ENCODE data around the gene UBALD2. TPM values are rescaled to one million over a fixed set of nuclear protein-coding genes. Genes with fewer than 3 reads are reported as not detected.
"Not testable (repeated sequence)": the region's sequence is repeated elsewhere in the genome, so short reads cannot be mapped to it uniquely, and the experiment has no call there.

Gene UBALD2
- total and polyA plus RNA-seq, 7 donors: 55.2 to 414 (median 135) TPM

DNA sequence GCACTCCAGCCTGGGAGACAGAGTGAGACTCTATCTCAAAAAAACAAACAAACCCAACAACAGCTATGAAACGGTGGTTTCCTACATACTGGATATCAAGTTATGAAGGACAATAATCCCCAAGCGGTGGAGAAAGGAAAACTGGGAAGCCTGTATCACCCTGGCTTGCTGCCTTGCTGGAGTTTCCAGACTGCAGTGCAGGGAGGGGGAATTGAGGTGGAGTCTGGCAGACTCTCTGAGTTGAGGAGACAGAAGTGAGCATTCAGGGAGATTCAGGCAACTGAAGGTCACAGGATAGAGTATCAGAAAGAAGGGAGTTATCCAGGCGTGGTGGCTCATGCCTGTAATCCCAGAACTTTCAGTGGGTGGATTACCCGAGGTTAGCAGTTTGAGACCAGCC, 31.0 kb downstream of the UBALD2 start:
- Histone ChIP-seq H3K9me3 (no peaks in the 10 kb centered on the region), H3K4me3 (no peak overlapping the region), H3K27me3 (ENCODE audit: insufficient read depth in 3 of 3, low read length in 2 of 3) (no peaks in the 10 kb centered on the region), H3K36me3 (ENCODE audit: insufficient read depth in 1 of 2, low read depth in 1 of 2) (peaks cover 0 to 12% of the 10 kb centered on the region in 2 donors), H3K4me1 (no peaks in the 10 kb centered on the region), H3K27ac (no peak overlapping the region)
- TF ChIP-seq, protein P1, sequence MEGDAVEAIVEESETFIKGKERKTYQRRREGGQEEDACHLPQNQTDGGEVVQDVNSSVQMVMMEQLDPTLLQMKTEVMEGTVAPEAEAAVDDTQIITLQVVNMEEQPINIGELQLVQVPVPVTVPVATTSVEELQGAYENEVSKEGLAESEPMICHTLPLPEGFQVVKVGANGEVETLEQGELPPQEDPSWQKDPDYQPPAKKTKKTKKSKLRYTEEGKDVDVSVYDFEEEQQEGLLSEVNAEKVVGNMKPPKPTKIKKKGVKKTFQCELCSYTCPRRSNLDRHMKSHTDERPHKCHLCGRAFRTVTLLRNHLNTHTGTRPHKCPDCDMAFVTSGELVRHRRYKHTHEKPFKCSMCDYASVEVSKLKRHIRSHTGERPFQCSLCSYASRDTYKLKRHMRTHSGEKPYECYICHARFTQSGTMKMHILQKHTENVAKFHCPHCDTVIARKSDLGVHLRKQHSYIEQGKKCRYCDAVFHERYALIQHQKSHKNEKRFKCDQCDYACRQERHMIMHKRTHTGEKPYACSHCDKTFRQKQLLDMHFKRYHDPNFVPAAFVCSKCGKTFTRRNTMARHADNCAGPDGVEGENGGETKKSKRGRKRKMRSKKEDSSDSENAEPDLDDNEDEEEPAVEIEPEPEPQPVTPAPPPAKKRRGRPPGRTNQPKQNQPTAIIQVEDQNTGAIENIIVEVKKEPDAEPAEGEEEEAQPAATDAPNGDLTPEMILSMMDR (IDR thresholded peaks at IDR 0.05): no peak
- DNase-seq: no peak
- ATAC-seq: no peak
- intact Hi-C loops (cut with DNase I): loop anchor here (2.0 to 10.0 kb wide), 4 partner anchors 19 to 381 kb away; no protein-coding TSS in a partner anchor
- WGBS, 3 donors: 31 to 41% (median 33%) methylated on average over 4 of the region's 4 CpGs

DNA sequence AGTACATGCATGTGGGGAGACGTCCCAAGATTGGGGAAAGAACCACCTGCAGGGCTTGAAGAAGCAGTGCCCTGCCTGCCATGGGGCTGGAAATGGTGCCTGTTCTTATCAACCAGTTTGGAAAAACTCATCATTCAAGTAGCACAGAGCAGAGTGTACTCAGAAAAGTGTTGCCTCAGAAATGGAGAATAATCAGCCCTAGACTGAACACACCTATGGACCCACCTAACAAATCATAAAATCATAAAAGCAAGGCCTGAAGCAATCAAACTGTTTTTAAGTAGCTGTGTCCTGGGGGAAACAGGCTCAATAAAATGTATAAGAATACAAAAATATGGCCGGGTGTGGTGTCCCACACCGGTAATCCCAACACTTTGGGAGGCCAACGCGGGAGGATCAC, 31.7 kb downstream of the UBALD2 start:
- Histone ChIP-seq H3K4me1 (no peaks in the 10 kb centered on the region), H3K4me3 (no peak overlapping the region), H3K27me3 (ENCODE audit: insufficient read depth in 3 of 3, low read length in 2 of 3) (no peaks in the 10 kb centered on the region), H3K27ac (no peak overlapping the region), H3K36me3 (ENCODE audit: insufficient read depth in 1 of 2, low read depth in 1 of 2) (peaks cover 0 to 8% of the 10 kb centered on the region in 2 donors), H3K9me3 (no peaks in the 10 kb centered on the region)
- DNase-seq: no peak
- 92 to 97% (median 93%) methylated on average over 5 of the region's 5 CpGs for WGBS, 3 donors
- ATAC-seq: no peak
- intact Hi-C loops (cut with DNase I): loop anchor here (2.0 to 10.0 kb wide), 4 partner anchors 20 to 382 kb away; no protein-coding TSS in a partner anchor
- TF ChIP-seq, protein P1 (IDR thresholded peaks at IDR 0.05): no peak

DNA sequence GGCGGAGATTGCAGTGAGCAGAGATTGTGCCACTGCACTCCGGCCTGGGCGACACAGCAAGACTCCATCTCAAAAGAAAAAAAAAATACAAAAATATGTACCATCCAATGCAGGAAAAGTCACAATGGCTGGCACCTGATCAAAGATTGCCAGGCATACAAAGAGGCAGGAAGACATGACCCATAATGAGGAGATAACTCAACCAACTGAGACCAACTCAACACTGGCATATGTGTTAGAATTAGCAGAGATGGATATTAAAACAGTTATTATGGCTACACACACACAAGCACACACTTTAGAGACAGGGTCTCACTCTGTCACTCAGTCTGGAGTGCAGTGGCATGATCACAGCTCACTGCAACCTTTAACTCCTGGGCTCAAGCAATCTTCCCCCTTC, 32.3 kb downstream of the UBALD2 start:
- Histone ChIP-seq H3K36me3 (ENCODE audit: insufficient read depth in 1 of 2, low read depth in 1 of 2) (peaks cover 0 to 8% of the 10 kb centered on the region in 2 donors), H3K4me3 (no peak overlapping the region), H3K27ac (no peak overlapping the region), H3K4me1 (no peaks in the 10 kb centered on the region), H3K27me3 (ENCODE audit: insufficient read depth in 3 of 3, low read length in 2 of 3) (no peaks in the 10 kb centered on the region), H3K9me3 (no peaks in the 10 kb centered on the region)
- intact Hi-C loops (cut with DNase I): loop anchor here (2.0 to 10.0 kb wide), 4 partner anchors 21 to 383 kb away; no protein-coding TSS in a partner anchor
- DNase-seq (no peak), ATAC-seq (no peak)
- WGBS, 3 donors: 96 to 100% (median 97%) methylated on average over 3 of the region's 3 CpGs
- TF ChIP-seq, protein P1 (IDR thresholded peaks at IDR 0.05): no peak

DNA sequence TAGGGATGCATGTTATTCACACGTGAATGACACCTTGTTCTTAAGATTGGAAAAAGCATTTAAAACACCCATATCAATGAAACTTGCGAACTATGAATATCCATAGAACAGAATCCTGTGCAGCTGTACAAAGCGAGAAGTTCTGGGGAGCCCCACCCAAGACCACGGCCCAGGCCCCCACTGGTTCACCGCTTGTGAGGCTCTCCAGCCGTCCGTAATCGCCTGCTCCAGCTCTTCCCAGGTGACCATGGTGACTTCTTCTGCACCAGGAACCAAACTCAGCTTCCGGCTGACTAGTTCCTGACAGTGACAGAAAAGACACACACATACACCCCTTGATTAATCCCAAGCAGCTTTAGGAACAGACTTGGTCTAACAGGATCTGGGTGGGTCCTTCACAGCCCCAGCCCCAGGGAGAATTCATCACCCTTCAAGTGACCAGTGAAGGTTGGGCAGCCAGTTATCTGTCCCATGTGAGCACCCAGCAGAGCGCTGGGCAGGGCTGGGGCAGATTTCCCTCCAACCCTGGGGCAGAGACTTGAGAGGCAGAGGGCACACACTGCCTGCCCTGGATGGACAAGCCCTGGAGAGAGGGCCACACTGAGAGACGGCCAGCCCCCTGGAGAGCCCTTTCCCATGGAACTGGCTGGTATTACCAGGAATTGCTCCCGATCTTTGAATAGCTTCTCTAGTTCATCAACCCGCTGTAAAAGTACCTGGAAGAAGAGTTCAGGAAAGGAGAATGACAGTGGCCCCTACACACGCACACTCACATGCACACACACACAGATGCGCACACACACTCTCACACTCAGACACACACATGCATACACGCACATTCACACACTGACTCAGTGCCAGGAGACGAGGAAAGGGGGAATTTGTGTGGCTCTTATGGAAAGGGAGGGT, 39.3 kb downstream of the UBALD2 start:
- intact Hi-C loops (cut with DNase I): loop anchor here (5.0 to 10.0 kb wide), 4 partner anchors 93 to 292 kb away; partner anchors contain the start of gene RHBDF2 (in 1 of the 2)
- Histone ChIP-seq H3K27ac (no peak overlapping the region), H3K9me3 (no peaks in the 10 kb centered on the region), H3K36me3 (ENCODE audit: insufficient read depth in 1 of 2, low read depth in 1 of 2) (peaks cover 0 to 21% of the 10 kb centered on the region in 2 donors), H3K27me3 (ENCODE audit: insufficient read depth in 3 of 3, low read length in 2 of 3) (no peaks in the 10 kb centered on the region), H3K4me1 (no peaks in the 10 kb centered on the region), H3K4me3 (no peak overlapping the region)
- ATAC-seq: no peak
- TF ChIP-seq, protein P1 (IDR thresholded peaks at IDR 0.05): no peak
- no peak for DNase-seq
- WGBS, 3 donors: 83 to 85% (median 83%) methylated on average over 17 of the region's 17 CpGs

DNA sequence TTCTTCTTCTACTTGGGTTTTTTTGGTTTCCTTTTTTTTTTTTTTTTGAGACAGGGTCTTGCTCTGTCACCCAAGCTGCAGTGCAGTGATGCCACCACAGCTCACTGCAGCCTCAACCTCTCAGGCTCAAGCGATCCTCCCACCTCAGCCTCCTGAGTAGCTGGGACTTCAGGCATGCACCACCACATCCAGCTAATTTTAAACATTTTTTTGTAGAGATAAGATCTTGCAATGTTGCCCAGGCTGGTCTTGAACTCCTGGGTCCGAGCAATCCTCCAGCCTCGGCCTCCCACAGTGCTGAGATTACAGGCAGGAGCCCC, 39.9 kb downstream of the UBALD2 start:
- H3K27me3 ChIP-seq (ENCODE audit: insufficient read depth in 3 of 3, low read length in 2 of 3); H3K9me3 ChIP-seq; ATAC-seq; H3K4me3 ChIP-seq; H3K27ac ChIP-seq; H3K4me1 ChIP-seq; DNase-seq: not testable (repeated sequence)
- intact Hi-C loops (cut with DNase I): loop anchor here in 1 of 2 donors (10.0 kb wide), 1 partner anchor 200 kb away; the partner anchor contains the start of gene RHBDF2
- H3K36me3 ChIP-seq (ENCODE audit: insufficient read depth in 1 of 2, low read depth in 1 of 2): peaks cover 0 to 27% of the 10 kb centered on the region in 2 donors
- WGBS, 3 donors: 97 to 98% (median 98%) methylated on average over 3 of the region's 3 CpGs
